H1 (cell line): ENCODE data around the gene FIP1L1. TPM values are rescaled to one million over a fixed set of nuclear protein-coding genes. Genes with fewer than 3 reads are reported as not detected.

ENCODE experiments used
- CEBPB ChIP-seq: IDR thresholded peaks from 2 replicates; pipeline ENCODE4 v1.6.1; 2012; ENCODE audit warnings: low read depth, low read length
- EP300 ChIP-seq, 2 experiments: IDR thresholded peaks; 1 replicate in 1 of 2; 2 replicates in 1 of 2; pipeline ENCODE4 v1.6.1; 2011 to 2012; ENCODE audit warnings: low read depth in 2 of 2, low read length in 2 of 2, mild to moderate bottlenecking in 2 of 2, borderline replicate concordance in 1 of 2, inconsistent platforms in 1 of 2, moderate library complexity in 1 of 2
- EZH2 ChIP-seq: fragments of 200-600 bp; sonication (generic); IDR thresholded peaks from 2 replicates; pipeline ENCODE4 v1.7.1; 2012; ENCODE audit warnings: low read depth, mild to moderate bottlenecking, moderate library complexity, low read length, inconsistent platforms; ENCODE audit not compliant: severe bottlenecking
- RBBP5 ChIP-seq: IDR thresholded peaks from 2 replicates; pipeline ENCODE4 v1.7.1; 2012; ENCODE audit warnings: low read depth, mild to moderate bottlenecking, inconsistent platforms, low read length, moderate library complexity, borderline replicate concordance
- SP4 ChIP-seq: IDR thresholded peaks from 2 replicates; pipeline ENCODE4 v1.6.1; 2012; ENCODE audit warnings: low read length, inconsistent platforms
- polyA plus RNA-seq, 7 experiments: library from polyadenylated mRNA; depleted of rRNA in 3 of 7; stranded (reverse) in 5 of 7; unstranded in 2 of 7; fragments of >200 nt in 5 of 7; fragments of 200-250 nt in 2 of 7; gene quantifications; 1 replicate in 5 of 7; 2 replicates in 1 of 7; 4 replicates in 1 of 7; pipeline versions ENCODE4 v1.2.1 to v1.2.3, GENCODE V29; 2011 to 2013; ENCODE audit warnings: missing spikeins in 2 of 7, mixed read lengths in 2 of 7
- total RNA-seq: library from RNA; stranded (reverse); fragmentation: NEBNext Ultra II Directional; extraction: Animal tissue kit (Norgen Biotek cat#: 25700); gene quantifications from 2 replicates; pipeline ENCODE4 v1.2.1, GENCODE V29; 2021
- TF ChIP-seq, protein P1 (sequence below), 3 experiments: IDR thresholded peaks; 1 replicate in 2 of 3; 2 replicates in 1 of 3; pipeline versions ENCODE4 v1.5.1 to v1.6.1; 2011; ENCODE audit warnings: low read length in 3 of 3, mild to moderate bottlenecking in 3 of 3, inconsistent platforms in 2 of 3, low read depth in 1 of 3, moderate library complexity in 1 of 3; ENCODE audit not compliant: insufficient read depth in 1 of 3; ENCODE audit errors: control extremely low read depth in 1 of 3

Gene FIP1L1
- total and polyA plus RNA-seq, 2 of the 8 experiments (the other 6 are each of a cell fraction or from before 2014, with no cell fraction given) = 19.5 to 53.7 TPM

- TF ChIP-seq, protein P1, sequence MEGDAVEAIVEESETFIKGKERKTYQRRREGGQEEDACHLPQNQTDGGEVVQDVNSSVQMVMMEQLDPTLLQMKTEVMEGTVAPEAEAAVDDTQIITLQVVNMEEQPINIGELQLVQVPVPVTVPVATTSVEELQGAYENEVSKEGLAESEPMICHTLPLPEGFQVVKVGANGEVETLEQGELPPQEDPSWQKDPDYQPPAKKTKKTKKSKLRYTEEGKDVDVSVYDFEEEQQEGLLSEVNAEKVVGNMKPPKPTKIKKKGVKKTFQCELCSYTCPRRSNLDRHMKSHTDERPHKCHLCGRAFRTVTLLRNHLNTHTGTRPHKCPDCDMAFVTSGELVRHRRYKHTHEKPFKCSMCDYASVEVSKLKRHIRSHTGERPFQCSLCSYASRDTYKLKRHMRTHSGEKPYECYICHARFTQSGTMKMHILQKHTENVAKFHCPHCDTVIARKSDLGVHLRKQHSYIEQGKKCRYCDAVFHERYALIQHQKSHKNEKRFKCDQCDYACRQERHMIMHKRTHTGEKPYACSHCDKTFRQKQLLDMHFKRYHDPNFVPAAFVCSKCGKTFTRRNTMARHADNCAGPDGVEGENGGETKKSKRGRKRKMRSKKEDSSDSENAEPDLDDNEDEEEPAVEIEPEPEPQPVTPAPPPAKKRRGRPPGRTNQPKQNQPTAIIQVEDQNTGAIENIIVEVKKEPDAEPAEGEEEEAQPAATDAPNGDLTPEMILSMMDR (IDR thresholded peaks at IDR 0.05; ENCODE audit: control extremely low read depth in 1 of 3, insufficient read depth in 1 of 3, low read depth in 1 of 3, low read length in 3 of 3) = no peak
- TF ChIP-seq CEBPB (no peak), SP4 (no peak), EP300 (IDR thresholded peaks at IDR 0.05; ENCODE audit: borderline replicate concordance in 1 of 2, low read depth in 2 of 2, low read length in 2 of 2) (no peak), RBBP5 (no peak), EZH2 (no peak)
These were observed 73.3 kb downstream of the FIP1L1 start (continued) for GRCh38 chr4:53450773-53451172.
